HG03442 (cell line): ENCODE data around the gene MYO16.

Source experiments
- ATAC-seq: cut with Tn5 transposase; IDR thresholded peaks from one replicate; pipeline ENCODE4 v1.9.1; 2021; ENCODE audit warnings: mild to moderate bottlenecking, moderate library complexity; ENCODE audit not compliant: unreplicated experiment

MYO16 gene

DNA sequence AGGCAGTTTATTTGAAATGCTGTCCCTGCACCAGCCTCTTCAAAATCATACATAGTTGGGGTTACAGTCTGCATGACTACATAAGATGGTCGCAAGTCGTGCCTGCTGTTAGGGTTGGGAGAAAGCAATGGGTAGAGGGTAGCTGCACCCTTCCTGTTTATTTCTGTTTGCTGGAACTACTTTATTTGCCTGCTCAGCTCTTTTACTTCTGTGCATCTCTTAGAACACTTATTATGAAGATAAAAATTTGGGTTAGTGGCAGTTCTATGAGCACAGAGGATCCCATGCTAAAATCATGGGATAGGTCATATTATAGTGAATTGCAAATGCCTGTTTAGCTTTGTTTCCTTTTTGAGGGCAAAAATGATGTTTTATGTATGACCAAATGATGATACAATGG lies 160.1 kb downstream of the MYO16 start:
- ATAC-seq, result no peak

DNA sequence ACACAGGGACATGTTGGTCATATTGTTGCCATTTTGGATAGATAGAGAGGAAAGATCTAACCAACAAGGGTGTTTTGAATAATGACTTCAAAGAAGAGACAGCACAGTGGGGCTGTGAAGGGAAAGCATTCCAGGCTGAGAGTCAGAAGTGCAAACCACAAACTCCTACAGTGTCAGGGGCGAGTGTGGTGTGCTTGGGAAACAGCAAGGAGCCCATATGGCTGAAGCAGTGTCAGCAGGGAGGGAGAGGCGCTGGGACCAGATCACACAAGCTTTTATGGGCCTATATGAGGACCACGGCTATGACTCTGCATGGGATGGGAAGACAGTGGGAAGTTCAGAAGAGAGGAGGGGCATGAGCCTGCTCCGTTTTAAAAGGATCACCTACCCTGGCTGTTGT lies 166.4 kb downstream of the MYO16 start:
- ATAC-seq, result no peak

DNA sequence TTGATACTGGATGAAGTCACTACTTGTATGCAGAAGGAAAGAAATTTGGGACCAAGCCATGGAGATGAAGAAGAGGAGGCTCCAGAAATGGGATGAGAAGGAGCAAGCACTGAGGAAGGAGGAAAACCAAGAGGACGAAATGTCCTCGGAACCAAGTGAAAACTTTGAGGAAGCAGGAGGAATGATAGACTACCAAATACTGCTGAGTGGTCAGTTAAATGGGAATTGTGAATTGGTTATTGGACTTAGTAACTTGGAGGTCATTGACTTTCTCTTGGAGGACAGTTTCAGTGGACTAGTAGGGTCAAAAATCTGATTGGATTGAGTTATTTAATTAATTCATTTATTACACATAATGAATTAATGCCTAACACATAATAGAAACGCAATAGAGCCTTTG lies 167.9 kb downstream of the MYO16 start:
- ATAC-seq, result no peak

DNA sequence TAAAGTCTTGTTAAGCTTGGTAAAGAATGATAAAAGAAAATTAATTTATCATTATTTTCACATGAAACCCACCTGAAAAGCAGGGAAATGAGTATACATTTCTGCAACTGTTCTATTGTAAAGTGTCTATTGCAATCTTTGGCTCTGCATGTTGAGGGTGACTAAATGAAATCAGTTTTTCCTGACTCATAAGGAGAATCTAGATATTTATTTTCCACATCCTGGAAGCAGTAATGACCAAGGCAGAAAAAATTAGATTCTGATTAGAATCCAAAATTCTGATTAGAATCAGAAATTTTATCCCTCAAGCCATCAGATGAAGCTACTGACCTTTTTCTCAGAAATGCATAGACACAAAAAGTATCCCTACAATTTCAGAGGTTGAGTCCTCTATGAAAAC lies 178.4 kb downstream of the MYO16 start:
- ATAC-seq, result no peak

DNA sequence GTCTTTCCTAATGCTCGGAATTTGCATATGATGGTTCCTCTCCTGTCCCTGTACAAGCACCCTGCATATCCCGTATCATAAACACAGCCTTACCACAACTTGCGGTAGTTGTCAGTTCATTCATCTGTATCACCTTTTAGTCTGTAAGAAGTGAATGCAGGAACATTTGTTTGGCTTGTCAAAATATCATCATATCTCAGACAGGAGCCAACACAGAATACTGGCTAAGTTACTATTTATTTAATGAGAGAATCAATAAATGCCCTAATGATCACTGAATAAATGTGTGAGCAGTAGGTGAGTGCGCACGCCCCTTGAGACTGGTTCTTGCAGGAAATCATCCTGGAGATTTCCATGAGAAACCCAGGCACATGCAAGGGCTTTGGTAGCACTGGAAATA lies 182.8 kb downstream of the MYO16 start:
- no peak for ATAC-seq

DNA sequence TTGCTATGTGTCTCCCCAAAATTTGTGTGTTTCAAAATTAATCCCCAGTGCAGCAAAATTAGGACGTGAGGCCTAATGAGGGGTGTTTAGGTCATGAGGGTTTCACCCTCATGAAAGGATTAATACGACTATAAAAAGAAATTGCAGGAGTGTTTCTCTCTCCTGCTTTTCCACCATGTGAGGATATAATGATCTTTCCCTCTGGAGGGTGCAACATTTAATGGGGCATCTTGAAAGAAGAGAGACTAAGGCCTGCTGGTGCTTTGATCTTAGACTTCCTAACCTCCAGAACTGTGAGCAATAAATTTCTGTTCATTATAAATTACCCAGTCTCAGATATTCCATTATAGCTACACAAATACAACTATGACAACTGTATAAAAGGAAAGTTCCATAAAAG lies 183.2 kb downstream of the MYO16 start:
- ATAC-seq, result no peak

DNA sequence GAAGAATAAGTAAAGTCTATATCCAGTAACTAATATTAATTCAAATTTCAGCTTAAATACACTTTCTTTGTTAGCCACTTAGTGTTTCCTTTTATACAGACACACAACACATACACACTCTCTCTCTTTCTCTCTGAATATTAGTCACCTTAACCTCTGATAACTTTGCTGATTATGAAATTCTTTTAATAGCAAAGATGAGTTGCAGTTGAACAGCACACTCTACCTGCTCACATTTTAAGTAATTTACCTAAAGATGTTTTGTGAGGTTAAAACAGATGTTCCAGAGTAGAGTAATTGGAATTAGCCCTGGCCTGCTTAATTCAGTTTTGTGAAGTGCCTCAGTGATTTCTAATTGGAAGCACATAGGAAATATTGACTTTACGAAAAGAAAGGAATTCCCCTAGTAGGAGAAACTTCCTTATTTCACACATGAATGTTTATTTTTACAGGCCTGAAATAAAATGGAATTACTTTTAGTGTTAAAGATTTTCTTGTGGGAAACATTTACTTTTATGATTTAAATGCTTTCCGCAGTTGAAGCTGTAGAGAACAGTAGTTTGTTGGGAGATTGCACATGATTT lies 184.3 kb downstream of the MYO16 start:
- no peak for ATAC-seq

DNA sequence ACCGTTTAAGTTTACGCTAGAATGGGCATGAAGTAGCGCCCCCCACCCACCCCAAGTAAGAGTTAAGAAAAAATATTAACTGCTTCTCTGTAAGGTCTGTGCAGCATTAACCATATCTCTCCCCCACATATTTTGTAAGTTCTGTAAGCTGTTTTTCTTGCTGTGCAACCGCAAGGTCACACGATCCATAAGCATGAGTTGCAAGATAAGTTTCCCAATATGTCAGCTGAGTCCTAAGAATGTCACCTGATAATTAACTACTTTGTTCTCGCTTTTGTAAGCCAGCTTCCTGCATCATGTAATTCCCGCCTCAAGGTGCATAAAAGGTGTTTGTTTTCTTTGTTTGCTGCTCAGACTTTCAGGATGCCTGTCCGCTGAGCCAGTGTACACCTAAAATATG lies 187.0 kb downstream of the MYO16 start:
- ATAC-seq, result no peak

DNA sequence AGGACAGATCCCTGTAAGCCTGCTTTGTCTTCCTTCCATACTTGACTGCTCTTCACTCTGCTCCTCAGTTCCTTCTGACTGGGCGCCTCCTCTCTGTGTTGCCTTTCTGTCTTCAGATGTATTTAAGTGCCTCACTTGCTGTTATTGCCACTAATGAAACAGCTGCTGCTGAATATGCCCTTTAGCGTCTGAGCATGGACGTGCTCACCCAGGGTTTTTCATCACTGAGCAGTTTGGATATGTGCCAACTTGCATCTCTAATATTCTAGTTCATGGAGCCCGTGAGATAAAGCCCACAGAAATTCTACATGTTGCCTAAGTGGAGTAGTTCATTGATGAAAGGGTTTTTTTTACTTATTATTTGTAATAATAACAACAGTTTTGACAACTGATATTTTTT lies 198.2 kb downstream of the MYO16 start:
- ATAC-seq, result no peak

DNA sequence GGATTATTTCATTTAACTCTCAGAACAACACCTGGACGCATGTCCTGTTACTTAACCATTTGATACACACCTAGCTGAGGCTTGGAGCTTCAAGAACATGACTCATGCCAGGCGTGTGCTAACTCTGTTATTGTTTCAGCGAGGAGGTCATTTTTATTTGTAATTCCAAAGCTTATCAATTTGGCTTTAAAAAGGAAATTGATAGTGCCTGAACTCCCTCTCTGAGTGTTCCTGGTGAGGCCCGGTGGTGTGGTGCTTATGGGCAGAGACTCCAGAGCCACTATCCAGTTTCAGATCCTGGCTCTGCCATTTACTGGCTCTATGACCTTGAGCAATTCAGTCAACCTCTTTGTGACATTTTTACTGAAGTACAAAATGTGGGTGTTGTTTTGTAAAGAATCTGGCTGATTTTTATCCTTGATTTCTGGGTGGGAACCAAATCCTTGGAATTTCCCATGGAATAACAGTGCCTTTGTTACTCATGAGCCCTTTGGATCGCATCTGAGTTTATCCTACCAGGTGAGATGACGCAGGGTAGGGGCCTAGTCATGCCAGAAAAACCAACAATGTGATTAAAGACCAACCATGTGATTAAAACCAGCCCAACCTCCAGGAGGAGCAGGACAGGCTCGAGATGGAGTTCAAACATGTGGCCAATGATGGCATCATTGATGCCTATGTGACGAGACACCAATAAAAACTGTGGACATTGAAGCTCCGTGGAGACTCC lies 198.8 kb downstream of the MYO16 start:
- ATAC-seq, result no peak

DNA sequence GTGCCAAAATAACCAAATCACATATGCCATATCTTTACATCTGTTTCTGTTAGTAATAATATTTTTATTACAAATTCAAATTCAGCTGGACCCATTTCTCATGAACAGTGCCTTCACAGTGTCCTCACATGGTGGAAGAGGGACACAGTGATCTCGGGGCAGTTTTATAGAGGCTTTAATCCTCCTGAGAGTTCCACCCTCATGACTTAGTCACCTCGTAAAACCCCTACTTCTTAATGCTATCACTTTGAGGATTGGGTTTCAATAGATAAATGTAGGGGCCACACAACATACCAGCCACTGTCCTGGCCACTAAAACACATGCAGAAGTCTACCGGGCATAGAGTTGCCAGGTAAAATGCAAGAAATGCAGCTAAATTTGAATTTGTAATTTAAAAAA lies 201.5 kb downstream of the MYO16 start:
- ATAC-seq, result no peak

DNA sequence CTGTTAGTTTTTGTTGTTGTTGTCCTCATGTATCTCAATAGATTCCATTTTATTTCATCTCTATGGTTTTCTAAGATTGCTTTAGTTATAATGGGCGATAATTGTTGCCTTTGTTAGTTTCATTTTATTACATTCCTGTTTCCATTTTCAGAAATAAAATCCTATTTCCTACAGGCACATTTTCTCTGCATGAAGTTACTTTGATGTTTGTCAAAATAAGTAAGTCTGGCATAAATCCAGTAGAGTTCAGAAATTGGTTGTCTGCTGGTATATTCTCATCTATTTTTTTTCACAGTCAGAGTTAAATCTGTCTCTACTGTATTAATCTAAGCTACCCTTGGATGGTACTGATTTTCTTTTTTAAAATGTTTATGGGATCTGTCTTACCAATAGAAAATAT lies 204.1 kb downstream of the MYO16 start:
- ATAC-seq, result no peak

DNA sequence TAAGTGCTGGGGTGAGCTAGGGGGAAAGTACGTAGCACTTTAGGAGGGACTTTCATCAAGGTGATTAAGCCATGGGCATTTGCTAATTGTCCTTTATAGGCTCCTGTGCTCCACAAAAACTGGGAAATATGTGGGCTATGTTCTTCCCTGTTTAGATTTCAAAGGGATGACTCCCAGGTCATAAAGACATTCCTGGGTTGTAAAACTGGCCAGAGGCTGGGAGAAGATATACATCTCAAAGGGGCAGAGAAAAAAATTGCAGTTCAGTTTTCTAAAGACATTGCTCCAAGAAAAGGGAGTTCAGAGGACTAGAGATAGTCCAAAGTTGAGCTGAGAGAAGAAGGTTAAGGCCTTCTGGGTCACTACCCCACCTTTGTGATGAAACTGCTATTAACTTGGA lies 204.8 kb downstream of the MYO16 start:
- no peak for ATAC-seq

DNA sequence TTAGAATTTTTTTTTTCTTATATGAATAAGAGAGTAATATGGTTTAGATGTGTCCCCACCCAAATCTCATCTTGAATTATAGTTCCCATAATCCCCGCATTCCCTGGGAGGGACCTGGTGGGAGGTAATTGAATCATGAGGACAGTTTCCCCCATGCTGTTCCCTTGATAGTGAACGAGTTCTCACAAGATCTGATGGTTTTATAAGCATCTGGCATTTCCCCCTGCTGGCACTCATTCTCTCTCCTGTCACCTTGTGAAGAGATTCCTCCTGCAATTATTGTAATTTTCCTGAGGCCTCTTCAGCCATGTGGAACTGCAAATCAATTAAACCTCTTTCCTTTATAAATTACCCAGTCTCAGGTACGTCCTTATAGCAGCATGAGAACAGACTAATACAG lies 205.7 kb downstream of the MYO16 start:
- no peak for ATAC-seq

DNA sequence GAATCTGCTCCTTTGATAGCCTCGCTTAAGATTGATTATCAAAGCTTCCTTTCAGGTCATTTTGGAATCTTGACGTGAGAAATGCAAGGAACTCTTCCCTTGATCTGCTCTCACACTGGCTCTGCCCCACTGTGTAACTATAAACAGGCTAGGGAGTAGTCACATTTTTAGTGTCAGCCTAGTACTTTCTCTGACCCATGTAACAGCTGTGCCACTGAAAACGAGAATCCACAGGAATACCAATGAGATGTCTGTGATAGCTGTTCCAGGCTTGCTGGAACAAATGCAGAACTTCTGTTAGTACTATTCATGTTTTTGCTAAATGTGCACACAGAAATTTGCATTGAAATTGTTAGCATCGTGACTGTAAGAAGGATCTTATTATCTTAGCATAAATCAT lies 221.3 kb downstream of the MYO16 start:
- no peak for ATAC-seq

DNA sequence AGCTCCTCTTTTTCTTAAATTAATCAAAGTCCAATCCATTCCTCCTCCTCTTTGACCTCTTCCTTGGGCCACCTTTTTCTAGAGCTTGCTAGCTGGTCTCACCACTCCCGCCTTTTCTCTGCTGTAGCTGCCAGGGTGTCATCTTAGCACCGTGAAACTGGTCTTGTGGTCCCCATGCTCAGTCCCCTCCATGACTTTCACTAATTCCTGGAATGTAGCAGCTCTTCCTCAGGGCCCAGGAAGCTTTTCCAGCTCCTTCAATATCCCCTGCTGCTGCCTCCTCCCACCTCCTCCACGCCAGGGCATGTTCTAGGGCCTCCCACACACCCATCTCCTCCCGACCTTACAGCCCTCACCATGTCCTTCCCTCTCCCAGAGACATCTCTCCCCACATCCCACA lies 222.2 kb downstream of the MYO16 start:
- ATAC-seq, result no peak

DNA sequence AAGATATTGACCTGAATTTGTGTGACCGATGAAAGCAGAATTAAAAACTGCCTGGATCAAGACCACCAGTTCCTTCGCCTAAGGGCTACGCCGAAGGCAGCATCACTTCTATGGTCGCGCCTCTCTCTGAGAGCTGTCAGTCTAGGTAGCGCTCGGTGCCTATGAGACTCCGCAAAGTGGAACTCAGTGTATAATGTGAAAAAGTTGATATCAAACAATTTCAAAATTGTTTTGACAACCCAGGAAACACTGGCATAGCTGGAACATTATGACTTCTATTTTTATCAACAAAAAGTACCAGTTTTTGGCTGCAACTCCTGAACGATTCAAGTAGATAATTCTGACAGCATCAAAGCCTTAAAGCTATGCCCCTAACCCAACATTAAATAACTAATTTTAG lies 223.6 kb downstream of the MYO16 start:
- no peak for ATAC-seq

DNA sequence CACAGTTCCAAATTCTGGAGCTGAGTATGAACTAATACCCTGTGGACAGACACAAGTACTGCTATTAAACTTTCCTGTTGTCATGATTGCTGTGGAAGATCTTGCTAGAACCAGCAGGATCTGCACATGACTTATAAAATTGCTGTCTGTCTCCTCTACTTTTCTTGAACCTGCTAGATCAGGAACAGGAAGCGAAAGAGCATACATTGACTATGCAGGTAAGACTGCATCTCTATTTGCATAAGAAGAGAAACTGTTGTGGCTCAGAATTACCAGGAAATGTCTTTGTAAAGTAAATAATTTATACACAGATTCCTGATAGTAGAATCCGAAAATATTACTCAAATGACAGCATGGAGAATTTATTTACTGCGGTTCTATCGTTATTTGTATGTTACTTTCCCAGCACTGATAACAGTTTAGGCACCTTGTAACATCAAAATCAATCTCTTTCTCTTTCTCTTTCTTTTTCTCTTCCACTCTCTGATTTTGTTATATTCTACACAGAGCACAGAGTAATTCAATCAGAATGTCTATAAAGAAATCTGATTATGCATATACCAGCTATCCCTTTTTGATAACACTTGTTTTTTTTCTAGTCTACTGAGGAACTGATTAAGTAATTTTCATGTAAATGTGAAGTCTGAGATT lies 226.5 kb downstream of the MYO16 start:
- peak; percentile 79 for ATAC-seq

DNA sequence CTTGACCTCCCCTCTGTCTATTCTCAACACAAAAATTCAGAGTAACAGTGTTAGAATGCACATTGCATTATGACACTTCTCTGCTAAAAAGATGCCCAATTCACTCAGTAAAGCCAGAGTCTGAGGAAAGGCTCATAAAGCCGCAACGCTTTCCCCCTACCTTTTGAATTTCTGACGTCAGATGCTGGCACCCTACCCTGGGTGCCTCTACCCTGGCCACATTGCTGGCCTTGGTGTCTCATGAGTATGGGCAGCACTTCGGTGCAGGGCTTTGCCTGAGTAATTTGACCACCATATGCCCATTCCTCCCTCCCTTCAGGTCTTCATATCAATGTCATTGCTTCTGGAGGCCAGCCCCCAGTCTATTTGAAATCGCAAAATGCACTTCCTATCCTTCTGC lies 229.3 kb downstream of the MYO16 start:
- ATAC-seq, result no peak

DNA sequence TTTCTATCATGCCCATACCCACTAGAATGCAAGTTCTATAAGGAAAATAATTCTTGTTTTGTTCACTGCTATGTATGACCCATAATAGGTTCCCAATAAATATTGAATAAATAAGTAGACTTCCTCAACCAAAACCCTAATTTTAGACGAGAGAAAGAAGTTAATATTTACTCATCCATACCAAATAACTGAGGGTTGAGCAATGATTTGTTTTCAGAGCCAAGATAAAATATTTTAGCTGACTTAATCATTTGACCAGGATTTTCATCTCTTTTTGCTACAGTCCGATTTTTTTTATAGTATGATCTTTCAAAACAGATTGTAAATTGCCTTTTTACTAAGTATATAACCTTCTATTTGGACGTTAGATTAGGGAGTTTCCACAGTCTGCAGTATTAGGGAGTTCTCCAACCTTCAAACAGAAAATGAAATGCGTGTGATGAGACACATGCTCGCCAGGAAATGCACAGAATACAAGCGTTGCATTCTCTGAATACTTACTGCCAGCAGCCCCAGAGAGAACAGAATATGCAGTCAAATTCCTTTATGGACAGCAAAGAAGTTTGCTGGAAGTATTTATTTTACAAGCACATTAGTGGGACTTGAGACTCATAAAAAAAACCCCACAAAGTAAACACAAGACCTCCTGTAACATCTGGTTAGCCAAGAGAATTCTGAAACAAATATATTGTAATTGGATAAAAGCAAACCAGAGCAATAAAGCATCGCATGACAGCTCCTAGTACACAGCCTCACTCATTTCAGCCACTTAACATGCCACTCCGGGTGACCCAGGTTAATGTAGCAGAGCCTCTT lies 230.0 kb downstream of the MYO16 start:
- ATAC-seq, result peak; percentile 44

DNA sequence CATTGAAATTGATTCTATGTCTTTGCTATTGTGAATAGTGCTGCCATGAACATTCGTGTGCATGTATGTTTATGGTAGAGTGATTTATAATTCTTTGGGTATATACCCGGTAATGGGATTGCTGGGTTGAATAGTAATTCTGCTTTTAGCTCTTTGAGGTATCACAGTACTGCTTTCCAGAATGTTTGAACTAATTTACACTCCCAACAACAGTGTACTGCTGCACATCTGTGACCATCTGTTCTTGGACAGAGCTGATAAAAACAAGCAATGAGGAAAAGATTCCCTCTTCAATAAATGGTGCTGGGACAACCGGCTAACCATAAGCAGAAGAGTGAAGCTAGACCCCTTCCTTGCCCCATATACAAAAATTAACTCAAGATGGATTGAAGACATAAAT lies 231.0 kb downstream of the MYO16 start:
- no peak for ATAC-seq

DNA sequence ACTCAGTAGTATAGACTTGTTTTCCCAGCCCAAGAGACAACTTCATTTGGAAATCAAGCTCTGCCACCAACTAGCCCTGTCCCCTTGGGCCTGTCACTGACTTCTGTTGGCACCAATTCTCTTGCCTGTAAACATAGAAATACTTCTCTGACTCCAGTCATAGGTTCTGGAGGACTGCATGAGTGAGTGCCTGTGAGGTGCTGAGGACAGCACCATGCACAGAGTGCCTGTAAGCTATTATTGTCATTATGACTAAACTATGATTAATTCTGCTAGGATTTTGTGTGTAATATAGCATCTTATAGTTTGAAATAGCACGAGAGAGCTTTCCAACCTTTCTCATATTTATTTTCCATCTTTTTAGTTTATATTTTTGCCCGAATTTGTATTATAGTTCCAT lies 247.9 kb downstream of the MYO16 start:
- no peak for ATAC-seq
